ENCODE results near the gene ZXDC. TPM values are rescaled to one million over a fixed set of nuclear protein-coding genes. Genes with fewer than 3 reads are reported as not detected.

The ZXDC gene
- total and polyA plus RNA-seq, 9 of the 15 experiments (the other 6 are each of a cell fraction or from before 2014, with no cell fraction given): 0.59 to 13.4 (median 7.3) TPM

- Histone ChIP-seq H3K27me3 (ENCODE audit: control insufficient read depth in 2 of 2, insufficient read depth in 2 of 2, low read length in 2 of 2) (peaks cover 10 to 43% of the 10 kb centered on the region in 2 experiments; a peak in 4 of 5 replicates), H2AFZ (ENCODE audit: low read depth, low read length) (no peak overlapping the region), H3K9ac (ENCODE audit: insufficient read depth in 1 of 2, low read depth in 2 of 2, low read length in 2 of 2) (no peak overlapping the region), H3K79me2 (ENCODE audit: control insufficient read depth, insufficient read depth, low read length) (no peaks in the 10 kb centered on the region), H3K4me3 (no peak overlapping the region), H3K36me3 (ENCODE audit: control insufficient read depth, insufficient read depth, low read length) (no peaks in the 10 kb centered on the region), H3K4me2 (ENCODE audit: insufficient read depth, low read length) (no peak overlapping the region), H3K9me3 (replicated peaks; ENCODE audit: control insufficient read depth, insufficient read depth, low read depth, low read length) (no peaks in the 10 kb centered on the region), H3K27ac (ENCODE audit: extremely low read depth, low read depth, low read length) (no peak overlapping the region), H3K9me1 (ENCODE audit: control insufficient read depth, insufficient read depth, low read length) (no peaks in the 10 kb centered on the region), H4K20me1 (replicated peaks; ENCODE audit: control insufficient read depth, insufficient read depth, low read length) (no peaks in the 10 kb centered on the region), H3K4me1 (replicated peaks in 1 of 2; ENCODE audit: control insufficient read depth in 2 of 2, insufficient read depth in 2 of 2, low read length in 2 of 2) (no peaks in the 10 kb centered on the region; a peak in 1 of 5 replicates)
- intact Hi-C loops (cut with micrococcal nuclease) (no loop called here), in situ Hi-C loops (cut with MboI) (no loop called here)
- ATAC-seq (peak; percentile 63), FAIRE-seq (no peak), DNase-seq (ENCODE audit: extremely low read depth in 1 of 4, low spot score in 3 of 4) (peak; percentile 14 to 23 (median 16))
- ChIA-PET CTCF (ENCODE audit: low intra/inter-chr PET ratio) (no interaction called here), POLR2A (interaction anchor here (0.7 kb wide), 2 partner anchors 11 to 843 kb away, joined by 3 read pairs; no protein-coding TSS in a partner anchor)
- TF ChIP-seq CTCF (IDR thresholded peaks at IDR 0.05 in 2 of 3, conservative IDR thresholded peaks at IDR 0.05 in 1 of 3; ENCODE audit: insufficient read depth in 2 of 3, low read depth in 1 of 3, low read length in 3 of 3) (0 out of 6 replicates have a peak, but pooled peaks have one; percentile 12 to 18 (median 14)), CTCFL (IDR thresholded peaks at IDR 0.05; ENCODE audit: borderline replicate concordance, insufficient read depth, low read depth, low read length, poor library complexity, severe bottlenecking) (peak; percentile 21), TAF9B (IDR thresholded peaks at IDR 0.05; ENCODE audit: partially characterized antibody) (no peak)
- WGBS (ENCODE audit: insufficient coverage, low coverage, missing lambda C conversion rate): 10% methylated on average over 9 of the region's 17 CpGs
- no TSS peak for BruUV-seq (replicated peaks)
Observed at GRCh38 chr3:126487151-126487771, 11.6 kb upstream of the ZXDC start.
